K562 (cell line): ENCODE measurements around the gene CORIN.

Experiments used
- ESRRA ChIP-seq: fragments of 450-650 bp; IDR thresholded peaks from 2 replicates; pipeline ENCODE4 v1.6.1; 2014; ENCODE audit warnings: low read depth, mild to moderate bottlenecking, moderate library complexity, borderline replicate concordance
- GATAD2A ChIP-seq: fragments of 450-650 bp; IDR thresholded peaks from 2 replicates; pipeline ENCODE4 v1.6.1; 2017
- KHSRP ChIP-seq: fragments of 450-650 bp; IDR thresholded peaks from 2 replicates; pipeline ENCODE4 v1.6.1; 2017
- MAFF ChIP-seq: IDR thresholded peaks from 2 replicates; pipeline ENCODE4 v1.6.1; 2012; ENCODE audit warnings: low read length, improper control_type of control experiment
- U2AF2 ChIP-seq: fragments of 200-400 bp; formaldehyde crosslinking; optimal IDR thresholded peaks from 2 replicates; pipeline ENCODE3; 2017; ENCODE audit warnings: low read depth, mild to moderate bottlenecking, low read length
- TF ChIP-seq, protein P1 (sequence below), 2 experiments: IDR thresholded peaks; 2 replicates each; pipeline ENCODE4 v1.6.1; 2011; ENCODE audit warnings: borderline replicate concordance in 1 of 2, control low read depth in 1 of 2, low read depth in 1 of 2, low read length in 1 of 2, mild to moderate bottlenecking in 1 of 2, mixed read lengths in 1 of 2, moderate library complexity in 1 of 2; ENCODE audit not compliant: insufficient read depth in 1 of 2, insufficient read length in 1 of 2, poor library complexity in 1 of 2, severe bottlenecking in 1 of 2; ENCODE audit errors: extremely low read depth in 1 of 2
- TF ChIP-seq, protein P2 (sequence below): sonication (generic); formaldehyde crosslinking; IDR thresholded peaks from 2 replicates; pipeline ENCODE4 v1.8.0; 2022; ENCODE audit warnings: mild to moderate bottlenecking, missing genetic modification reagents
- TF ChIP-seq, protein P3 (sequence below): sonication (generic); formaldehyde crosslinking; IDR thresholded peaks from 2 replicates; pipeline ENCODE4 v1.5.0; 2020; ENCODE audit warnings: missing genetic modification reagents
- TF ChIP-seq, protein P4 (sequence below): fragments of 450-650 bp; formaldehyde crosslinking; IDR thresholded peaks from 2 replicates; pipeline ENCODE4 v1.4.0; 2020; ENCODE audit warnings: mild to moderate bottlenecking, moderate library complexity

DNA sequence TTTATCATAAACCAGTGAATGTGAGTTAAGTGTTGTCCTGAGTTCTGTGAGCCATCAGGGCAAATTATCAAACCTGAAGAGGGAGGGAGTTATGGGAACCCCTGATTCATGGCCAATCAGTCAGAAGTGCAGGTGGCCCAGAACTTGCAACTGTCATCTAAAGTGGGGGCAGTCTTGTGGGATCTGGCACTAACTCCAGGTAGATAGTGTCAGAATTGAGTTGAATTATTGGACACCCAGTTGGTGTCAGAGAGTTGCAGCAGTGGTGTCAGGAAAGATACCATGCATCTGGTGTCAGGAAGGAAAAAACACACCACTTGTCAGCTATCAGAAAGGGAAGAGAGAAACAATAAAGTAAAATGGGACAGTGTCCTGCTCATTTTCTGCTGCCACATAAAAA is 8.4 kb downstream of the CORIN start:
- no peak for TF ChIP-seq MAFF
- no peak for TF ChIP-seq GATAD2A
- no peak for TF ChIP-seq KHSRP
- TF ChIP-seq, protein P1, sequence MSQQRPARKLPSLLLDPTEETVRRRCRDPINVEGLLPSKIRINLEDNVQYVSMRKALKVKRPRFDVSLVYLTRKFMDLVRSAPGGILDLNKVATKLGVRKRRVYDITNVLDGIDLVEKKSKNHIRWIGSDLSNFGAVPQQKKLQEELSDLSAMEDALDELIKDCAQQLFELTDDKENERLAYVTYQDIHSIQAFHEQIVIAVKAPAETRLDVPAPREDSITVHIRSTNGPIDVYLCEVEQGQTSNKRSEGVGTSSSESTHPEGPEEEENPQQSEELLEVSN (IDR thresholded peaks at IDR 0.05; ENCODE audit: borderline replicate concordance in 1 of 2, extremely low read depth in 1 of 2, insufficient read depth in 1 of 2, insufficient read length in 1 of 2, low read depth in 1 of 2, low read length in 1 of 2, poor library complexity in 1 of 2, severe bottlenecking in 1 of 2): no peak
- no peak for TF ChIP-seq U2AF2
- TF ChIP-seq ESRRA: no peak
- TF ChIP-seq, protein P2, sequence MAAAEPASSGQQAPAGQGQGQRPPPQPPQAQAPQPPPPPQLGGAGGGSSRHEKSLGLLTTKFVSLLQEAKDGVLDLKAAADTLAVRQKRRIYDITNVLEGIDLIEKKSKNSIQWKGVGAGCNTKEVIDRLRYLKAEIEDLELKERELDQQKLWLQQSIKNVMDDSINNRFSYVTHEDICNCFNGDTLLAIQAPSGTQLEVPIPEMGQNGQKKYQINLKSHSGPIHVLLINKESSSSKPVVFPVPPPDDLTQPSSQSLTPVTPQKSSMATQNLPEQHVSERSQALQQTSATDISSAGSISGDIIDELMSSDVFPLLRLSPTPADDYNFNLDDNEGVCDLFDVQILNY (CRISPR knock-in tag): no peak
- TF ChIP-seq, protein P3, sequence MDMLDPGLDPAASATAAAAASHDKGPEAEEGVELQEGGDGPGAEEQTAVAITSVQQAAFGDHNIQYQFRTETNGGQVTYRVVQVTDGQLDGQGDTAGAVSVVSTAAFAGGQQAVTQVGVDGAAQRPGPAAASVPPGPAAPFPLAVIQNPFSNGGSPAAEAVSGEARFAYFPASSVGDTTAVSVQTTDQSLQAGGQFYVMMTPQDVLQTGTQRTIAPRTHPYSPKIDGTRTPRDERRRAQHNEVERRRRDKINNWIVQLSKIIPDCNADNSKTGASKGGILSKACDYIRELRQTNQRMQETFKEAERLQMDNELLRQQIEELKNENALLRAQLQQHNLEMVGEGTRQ (CRISPR knock-in tag): no peak
- TF ChIP-seq, protein P4, sequence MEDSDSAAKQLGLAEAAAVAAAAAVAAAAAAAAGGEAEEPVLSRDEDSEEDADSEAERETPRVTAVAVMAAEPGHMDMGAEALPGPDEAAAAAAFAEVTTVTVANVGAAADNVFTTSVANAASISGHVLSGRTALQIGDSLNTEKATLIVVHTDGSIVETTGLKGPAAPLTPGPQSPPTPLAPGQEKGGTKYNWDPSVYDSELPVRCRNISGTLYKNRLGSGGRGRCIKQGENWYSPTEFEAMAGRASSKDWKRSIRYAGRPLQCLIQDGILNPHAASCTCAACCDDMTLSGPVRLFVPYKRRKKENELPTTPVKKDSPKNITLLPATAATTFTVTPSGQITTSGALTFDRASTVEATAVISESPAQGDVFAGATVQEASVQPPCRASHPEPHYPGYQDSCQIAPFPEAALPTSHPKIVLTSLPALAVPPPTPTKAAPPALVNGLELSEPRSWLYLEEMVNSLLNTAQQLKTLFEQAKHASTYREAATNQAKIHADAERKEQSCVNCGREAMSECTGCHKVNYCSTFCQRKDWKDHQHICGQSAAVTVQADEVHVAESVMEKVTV: no peak
